GM12864 (cell line): ENCODE data around the gene MYLIP.

ENCODE experiments used
- DNase-seq: peaks from one replicate; pipeline ENCODE4 v3.0.0-alpha.2; 2011; ENCODE audit warnings: low read depth
- H3K4me3 ChIP-seq: 2 replicates; pipeline ENCODE4 v1.5.1; 2011; ENCODE audit warnings: mild to moderate bottlenecking, low read depth, low read length, control low read depth
- CTCF ChIP-seq: IDR thresholded peaks from 2 replicates; pipeline ENCODE4 v1.5.1; 2011; ENCODE audit warnings: low read depth, mild to moderate bottlenecking, moderate library complexity, low read length, control low read depth, inconsistent platforms; ENCODE audit errors: missing control alignments

The MYLIP gene

GRCh38 chr6:16158943-16159557, 30.2 kb downstream of the MYLIP start:
- DNase-seq = no peak
- no peak overlapping the region for H3K4me3 ChIP-seq
- no peak for TF ChIP-seq CTCF

DNA sequence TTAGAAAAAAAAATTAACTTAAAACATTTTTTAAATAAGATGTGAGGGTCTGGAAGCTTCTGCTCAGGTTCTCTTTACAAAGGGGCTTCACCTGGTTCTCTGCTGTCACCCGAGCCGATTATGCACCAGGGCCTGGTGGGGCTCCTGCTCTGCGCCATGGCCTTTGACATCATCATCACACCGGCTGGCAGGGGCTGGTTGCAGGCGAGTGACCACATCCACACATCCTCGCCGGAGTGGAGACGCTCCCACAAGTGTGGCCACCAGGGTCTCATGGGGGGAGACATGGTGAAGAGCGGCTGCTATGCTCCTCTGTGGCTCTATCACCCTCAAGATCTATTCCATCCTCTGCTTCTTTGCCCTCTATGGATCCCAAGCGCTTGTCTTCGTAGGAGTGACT, 31.9 kb downstream of the MYLIP start:
- H3K4me3 ChIP-seq = no peak overlapping the region
- no peak for DNase-seq
- TF ChIP-seq CTCF = no peak

GRCh38 chr6:16162003-16162402, 33.1 kb downstream of the MYLIP start:
- no peak for DNase-seq
- TF ChIP-seq CTCF = no peak
- no peak overlapping the region for H3K4me3 ChIP-seq

GRCh38 chr6:16163066-16163465, 34.2 kb downstream of the MYLIP start:
- no peak for TF ChIP-seq CTCF

GRCh38 chr6:16163535-16164300, 34.8 kb downstream of the MYLIP start:
- no peak for DNase-seq
- no peak overlapping the region for H3K4me3 ChIP-seq
- TF ChIP-seq CTCF = no peak

More at GRCh38 chr6:16163066-16163465, 34.2 kb downstream of the MYLIP start:
- H3K4me3 ChIP-seq = no peak overlapping the region
- DNase-seq = no peak

DNA sequence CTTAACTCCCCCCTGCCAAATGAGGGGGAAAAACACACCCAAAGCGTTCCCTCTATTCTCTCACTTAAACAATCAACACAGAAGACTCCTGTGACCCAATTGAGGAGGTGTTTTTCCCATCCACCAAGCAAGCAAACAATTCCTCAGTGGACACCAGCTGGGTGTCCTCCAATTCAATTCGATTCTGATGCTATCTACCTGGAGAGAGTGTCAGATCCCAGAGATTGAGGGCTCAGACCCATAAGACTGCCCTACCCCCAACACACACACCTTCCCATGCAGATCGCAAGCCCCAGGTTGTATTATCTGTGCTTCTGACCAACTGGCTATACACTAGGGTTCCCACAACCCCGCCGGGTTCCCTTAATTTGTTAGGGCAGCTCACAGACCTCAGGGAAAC, 36.8 kb downstream of the MYLIP start:
- no peak overlapping the region for H3K4me3 ChIP-seq
- TF ChIP-seq CTCF = no peak
- no peak for DNase-seq
